Naive thymus-derived CD4-positive, alpha-beta T cell (primary cell): ENCODE results near the gene ELL2. TPM values are rescaled to one million over a fixed set of nuclear protein-coding genes. Genes with fewer than 3 reads are reported as not detected.

ENCODE experiments used
- ATAC-seq: fragments of 150-1000 bp; cut with Tn5 transposase; 2 replicates; pipeline ENCODE4 v1.10.0; 2021; ENCODE audit warnings: mild to moderate bottlenecking, moderate library complexity
- CTCF ChIA-PET: fragments of 350-600 bp; sonication (Branson Sonifier 250); formaldehyde crosslinking; loops from one replicate; lab custom pipeline; 2021; ENCODE audit warnings: antibody characterized with exemption; lab: Charles Lee
- POLR2A ChIA-PET: fragments of 350-600 bp; sonication (Branson Sonifier 250); formaldehyde crosslinking; loops from one replicate; lab custom pipeline; 2021; ENCODE audit warnings: antibody characterized with exemption, inconsistent platforms; lab: Charles Lee
- DNase-seq, 9 donors: peaks; one replicate each; pipeline versions ENCODE4 v3.0.0 to v3.0.0-alpha.2; 2020 to 2022; ENCODE audit warnings: mixed read lengths in 1 of 9
- H3K27ac ChIP-seq: one replicate; pipeline ENCODE4 v1.7.0; 2013; ENCODE audit warnings: mild to moderate bottlenecking, low read depth, low read length, moderate library complexity
- H3K27me3 ChIP-seq, 2 donors: one replicate each; pipeline ENCODE4 v1.7.0; 2013; ENCODE audit warnings: low read length in 2 of 2, mild to moderate bottlenecking in 2 of 2, moderate library complexity in 2 of 2; ENCODE audit not compliant: control insufficient read depth in 2 of 2, insufficient read depth in 2 of 2
- H3K36me3 ChIP-seq, 3 experiments: 1 replicate in 2 of 3; 2 replicates in 1 of 3; pipeline ENCODE4 v1.7.0; 2013; ENCODE audit warnings: low read length in 3 of 3, mild to moderate bottlenecking in 3 of 3, moderate library complexity in 1 of 3; ENCODE audit not compliant: insufficient read depth in 3 of 3, control insufficient read depth in 2 of 3
- H3K4me1 ChIP-seq, 2 donors: one replicate each; pipeline ENCODE4 v1.7.0; 2013; ENCODE audit warnings: low read length in 2 of 2, mild to moderate bottlenecking in 2 of 2, moderate library complexity in 1 of 2; ENCODE audit not compliant: control insufficient read depth in 2 of 2, insufficient read depth in 2 of 2
- H3K4me3 ChIP-seq: 2 replicates; pipeline ENCODE4 v1.7.0; 2013; ENCODE audit warnings: mild to moderate bottlenecking, low read length
- H3K9me3 ChIP-seq, 3 experiments: 1 replicate in 2 of 3; 2 replicates in 1 of 3; pipeline ENCODE4 v1.7.0; 2013; ENCODE audit warnings: low read length in 3 of 3; ENCODE audit not compliant: control insufficient read depth in 2 of 3
- H3K27ac Mint-ChIP-seq, 9 donors: one replicate each; pipeline ENCODE4 v1.8.0; 2020 to 2022; ENCODE audit warnings: mixed read lengths in 9 of 9, mild to moderate bottlenecking in 8 of 9, moderate library complexity in 5 of 9, inconsistent platforms in 2 of 9
- H3K27me3 Mint-ChIP-seq, 5 donors: one replicate each; pipeline ENCODE4 v1.8.0; 2021 to 2022; ENCODE audit warnings: mixed read lengths in 5 of 5, mild to moderate bottlenecking in 1 of 5
- H3K36me3 Mint-ChIP-seq, 5 donors: one replicate each; pipeline ENCODE4 v1.8.0; 2020 to 2022; ENCODE audit warnings: mixed read lengths in 5 of 5, mild to moderate bottlenecking in 3 of 5, inconsistent platforms in 1 of 5
- H3K4me1 Mint-ChIP-seq, 7 donors: one replicate each; pipeline ENCODE4 v1.8.0; 2020 to 2022; ENCODE audit warnings: mixed read lengths in 7 of 7, mild to moderate bottlenecking in 3 of 7, inconsistent platforms in 1 of 7
- H3K4me3 Mint-ChIP-seq, 10 donors: one replicate each; pipeline ENCODE4 v1.8.0; 2020 to 2022; ENCODE audit warnings: mild to moderate bottlenecking in 10 of 10, mixed read lengths in 10 of 10, moderate library complexity in 6 of 10, inconsistent platforms in 2 of 10
- H3K9me3 Mint-ChIP-seq, 11 donors: one replicate each; pipeline ENCODE4 v1.8.0; 2020 to 2022; ENCODE audit warnings: mixed read lengths in 11 of 11, mild to moderate bottlenecking in 4 of 11, inconsistent platforms in 1 of 11, moderate library complexity in 1 of 11
- intact Hi-C, 2 donors: fragments of 100-400 bp; cut with micrococcal nuclease; formaldehyde crosslinking; loops; one replicate each; pipeline ENCODE4 v1.15.1; 2023
- polyA plus RNA-seq, 2 donors: library from polyadenylated mRNA; unstranded; fragments of 300-500 nt; fragmentation: Illumina TruSeq; gene quantifications; one replicate each; pipeline ENCODE4 v1.2.3, GENCODE V29; 2021
- total RNA-seq, 6 experiments: library from RNA in 5 of 6; stranded (reverse) in 5 of 6; gene quantifications; 1 replicate in 5 of 6; 2 replicates in 1 of 6; pipeline ENCODE4 v1.2.3 and lab custom pipeline; 2021 to 2026

The ELL2 gene
- total and polyA plus RNA-seq, 7 experiments from 2014 or later: 1.9 to 65.8 (median 14.0) TPM

DNA sequence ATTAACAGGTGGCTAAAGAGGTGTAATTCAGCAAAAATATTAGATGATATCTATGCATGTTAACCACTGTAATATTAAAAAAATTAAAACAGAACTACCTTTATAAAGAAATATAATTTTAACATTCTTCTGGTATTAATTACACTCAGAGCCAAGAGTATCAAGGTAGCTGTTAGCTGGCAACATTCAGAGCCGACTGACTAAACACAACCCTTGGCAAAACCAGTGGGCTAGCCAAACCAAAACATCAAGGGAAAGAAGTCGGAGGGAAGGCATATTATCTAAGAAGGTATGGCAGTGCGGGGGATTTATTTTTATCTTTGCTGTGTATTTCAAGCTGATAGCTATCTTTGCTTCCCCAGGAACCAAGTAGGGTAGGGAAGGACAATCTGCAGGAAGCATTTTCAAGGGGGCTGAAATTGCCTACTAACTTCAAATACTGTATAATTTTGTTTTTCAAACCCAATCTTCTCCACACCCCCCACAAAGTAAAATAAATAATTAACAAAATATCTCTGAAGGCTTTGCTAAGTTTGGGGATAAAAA is 24.0 kb downstream of the ELL2 start:
- DNase-seq (no peak), ATAC-seq (no peak)
- no peaks in the 10 kb centered on the region for H3K27me3 ChIP-seq
- H3K36me3 ChIP-seq: no peaks in the 10 kb centered on the region
- H3K27ac ChIP-seq: no peak overlapping the region
- Mint-ChIP-seq H3K4me1 (peaks cover 0 to 18% (median 0%) of the 10 kb centered on the region in 7 donors), H3K4me3 (no peak overlapping the region), H3K27me3 (no peaks in the 10 kb centered on the region), H3K36me3 (peaks cover 0 to 12% (median 0%) of the 10 kb centered on the region in 5 donors), H3K9me3 (no peaks in the 10 kb centered on the region), H3K27ac (no peak overlapping the region)
- ChIA-PET POLR2A (no interaction called here), CTCF (no interaction called here)
- H3K9me3 ChIP-seq: no peaks in the 10 kb centered on the region
- intact Hi-C loops: no loop called here
- H3K4me1 ChIP-seq: no peaks in the 10 kb centered on the region
- H3K4me3 ChIP-seq: no peak overlapping the region

DNA sequence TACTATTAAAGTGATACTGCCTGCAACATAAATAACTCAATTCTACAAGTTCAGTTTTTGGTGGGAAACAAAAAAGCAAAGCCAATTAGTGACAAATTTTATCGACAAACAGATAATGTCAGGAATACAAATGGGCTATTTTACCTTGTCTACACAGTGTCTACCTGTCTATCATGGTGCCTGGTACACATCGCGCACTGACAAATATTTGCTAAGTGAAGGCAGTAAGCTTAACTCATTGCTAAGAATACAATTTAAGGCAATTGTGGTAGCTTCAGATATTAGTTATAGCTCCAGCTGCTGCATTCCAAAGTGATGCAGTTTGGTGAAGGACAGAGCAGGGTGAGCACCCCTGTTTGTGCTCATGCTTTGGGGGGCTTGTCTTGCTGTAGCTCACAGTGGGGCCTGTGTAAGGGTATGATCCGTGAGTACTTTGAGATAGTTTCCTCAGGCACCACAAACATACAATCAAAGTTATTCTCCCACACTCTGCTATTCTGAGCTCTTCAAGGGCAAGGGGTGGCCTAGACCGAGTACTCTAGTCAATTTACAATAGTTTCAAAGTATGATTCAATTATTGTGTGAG is 24.7 kb downstream of the ELL2 start:
- no peaks in the 10 kb centered on the region for H3K27me3 Mint-ChIP-seq
- no peak overlapping the region for H3K27ac Mint-ChIP-seq
- H3K27me3 ChIP-seq: no peaks in the 10 kb centered on the region
- no peaks in the 10 kb centered on the region for H3K9me3 ChIP-seq
- intact Hi-C loops: no loop called here
- H3K36me3 ChIP-seq: no peaks in the 10 kb centered on the region
- POLR2A ChIA-PET: no interaction called here
- H3K9me3 Mint-ChIP-seq: no peaks in the 10 kb centered on the region
- no peak overlapping the region for H3K27ac ChIP-seq
- ATAC-seq (no peak), DNase-seq (no peak)
- H3K4me1 ChIP-seq: no peaks in the 10 kb centered on the region
- CTCF ChIA-PET: no interaction called here
- H3K36me3 Mint-ChIP-seq: peaks cover 0 to 12% (median 0%) of the 10 kb centered on the region in 5 donors
- peaks cover 0 to 18% (median 0%) of the 10 kb centered on the region in 7 donors for H3K4me1 Mint-ChIP-seq
- H3K4me3 Mint-ChIP-seq: no peak overlapping the region
- H3K4me3 ChIP-seq: no peak overlapping the region

DNA sequence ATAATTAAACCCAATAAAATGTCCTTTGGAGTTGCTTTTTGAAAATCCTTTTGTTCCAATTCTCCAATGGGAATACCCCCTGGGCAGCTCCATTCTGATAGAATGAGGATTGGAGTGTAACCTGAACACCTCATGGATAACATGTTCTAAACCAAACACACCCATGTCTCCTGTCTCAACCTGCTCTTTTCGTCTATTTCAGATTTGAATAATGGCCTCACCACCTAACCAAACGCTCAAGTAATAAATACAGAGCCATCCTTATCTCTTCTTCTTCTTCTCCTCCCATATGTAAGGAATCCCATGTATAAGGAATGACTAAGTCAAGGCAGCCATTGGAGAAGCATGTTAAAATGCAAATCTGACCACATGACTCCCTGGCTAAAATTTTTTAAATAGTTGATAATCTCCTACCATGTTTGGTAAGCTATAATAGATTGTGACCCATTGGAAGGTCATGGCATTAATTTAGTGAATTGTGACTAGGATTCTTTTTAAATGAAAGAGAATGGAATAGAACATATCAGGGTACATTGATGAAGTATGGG is 26.0 kb downstream of the ELL2 start:
- Histone ChIP-seq H3K9me3 (no peaks in the 10 kb centered on the region), H3K36me3 (no peaks in the 10 kb centered on the region), H3K27ac (no peak overlapping the region), H3K27me3 (no peaks in the 10 kb centered on the region), H3K4me1 (no peaks in the 10 kb centered on the region), H3K4me3 (no peak overlapping the region)
- ATAC-seq: no peak
- ChIA-PET POLR2A (no interaction called here), CTCF (no interaction called here)
- no peaks in the 10 kb centered on the region for H3K27me3 Mint-ChIP-seq
- H3K4me1 Mint-ChIP-seq: peaks cover 0 to 16% (median 0%) of the 10 kb centered on the region in 7 donors
- H3K36me3 Mint-ChIP-seq: peaks cover 0 to 17% (median 6%) of the 10 kb centered on the region in 5 donors
- H3K27ac Mint-ChIP-seq: no peak overlapping the region
- H3K9me3 Mint-ChIP-seq: no peaks in the 10 kb centered on the region
- H3K4me3 Mint-ChIP-seq: no peak overlapping the region
- intact Hi-C loops: no loop called here
- no peak for DNase-seq

DNA sequence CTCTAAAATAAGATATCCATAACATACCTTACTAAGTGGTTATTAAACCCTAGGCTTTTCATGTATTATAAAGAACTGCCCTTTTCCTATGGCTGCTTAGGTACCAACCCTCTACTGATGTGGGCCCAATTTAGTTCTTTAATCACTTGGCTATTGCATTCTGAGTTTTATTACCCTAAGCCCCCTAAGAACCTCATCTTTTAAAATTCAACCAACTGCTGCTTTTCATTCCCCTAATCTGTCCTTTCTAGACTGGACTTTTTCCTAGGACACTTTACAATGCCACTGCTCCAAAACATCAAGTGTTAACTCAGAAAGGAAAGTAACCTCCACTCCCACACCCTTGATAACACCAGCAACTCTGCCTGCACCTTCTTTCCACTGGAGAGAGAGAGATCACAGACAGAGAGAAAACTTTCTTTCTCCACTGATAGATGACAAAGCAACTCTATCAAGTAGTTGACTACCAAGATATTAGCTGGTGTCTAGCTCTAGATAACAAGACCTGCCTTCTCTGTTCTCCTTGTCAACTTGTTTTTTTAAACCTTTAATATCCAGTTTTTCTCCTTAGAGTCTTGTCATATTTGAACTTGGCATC is 27.3 kb downstream of the ELL2 start:
- ATAC-seq (no peak), DNase-seq (no peak)
- no peaks in the 10 kb centered on the region for H3K4me1 ChIP-seq
- Mint-ChIP-seq H3K27me3 (no peaks in the 10 kb centered on the region), H3K9me3 (no peaks in the 10 kb centered on the region), H3K27ac (no peak overlapping the region), H3K4me3 (no peak overlapping the region), H3K4me1 (peaks cover 0 to 20% (median 0%) of the 10 kb centered on the region in 7 donors), H3K36me3 (peaks cover 0 to 17% (median 6%) of the 10 kb centered on the region in 5 donors)
- intact Hi-C loops: no loop called here
- ChIA-PET POLR2A (no interaction called here), CTCF (no interaction called here)
- H3K9me3 ChIP-seq: no peaks in the 10 kb centered on the region
- H3K4me3 ChIP-seq: no peak overlapping the region
- no peaks in the 10 kb centered on the region for H3K27me3 ChIP-seq
- no peak overlapping the region for H3K27ac ChIP-seq
- no peaks in the 10 kb centered on the region for H3K36me3 ChIP-seq

DNA sequence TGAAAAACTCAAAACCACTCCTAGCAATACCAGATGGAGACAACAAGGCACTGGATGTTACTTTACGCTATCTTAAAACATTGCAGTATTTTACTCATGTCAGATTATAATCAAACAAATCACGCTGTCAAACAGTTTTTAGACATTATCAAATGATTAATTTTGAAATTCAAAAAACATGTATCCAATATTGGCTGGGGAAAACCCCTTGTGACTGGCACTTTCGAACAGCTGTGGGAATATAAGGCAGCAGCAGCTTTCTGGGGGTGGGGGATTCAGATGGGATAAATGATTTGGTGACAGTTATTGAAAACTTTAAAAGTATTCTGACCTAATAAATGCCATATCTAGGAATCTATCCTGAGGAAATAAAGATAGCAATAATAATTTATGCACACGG is 28.7 kb downstream of the ELL2 start:
- ATAC-seq (no peak), DNase-seq (no peak)
- CTCF ChIA-PET: no interaction called here
- Mint-ChIP-seq H3K27ac (no peak overlapping the region), H3K9me3 (no peaks in the 10 kb centered on the region), H3K27me3 (no peaks in the 10 kb centered on the region), H3K4me1 (peaks cover 0 to 33% (median 0%) of the 10 kb centered on the region in 7 donors), H3K4me3 (no peak overlapping the region), H3K36me3 (peaks cover 0 to 17% (median 6%) of the 10 kb centered on the region in 5 donors)
- no peaks in the 10 kb centered on the region for H3K9me3 ChIP-seq
- H3K27ac ChIP-seq: no peak overlapping the region
- intact Hi-C loops: no loop called here
- H3K4me1 ChIP-seq: no peaks in the 10 kb centered on the region
- no peaks in the 10 kb centered on the region for H3K36me3 ChIP-seq
- POLR2A ChIA-PET: no interaction called here
- H3K27me3 ChIP-seq: no peaks in the 10 kb centered on the region
- H3K4me3 ChIP-seq: no peak overlapping the region

DNA sequence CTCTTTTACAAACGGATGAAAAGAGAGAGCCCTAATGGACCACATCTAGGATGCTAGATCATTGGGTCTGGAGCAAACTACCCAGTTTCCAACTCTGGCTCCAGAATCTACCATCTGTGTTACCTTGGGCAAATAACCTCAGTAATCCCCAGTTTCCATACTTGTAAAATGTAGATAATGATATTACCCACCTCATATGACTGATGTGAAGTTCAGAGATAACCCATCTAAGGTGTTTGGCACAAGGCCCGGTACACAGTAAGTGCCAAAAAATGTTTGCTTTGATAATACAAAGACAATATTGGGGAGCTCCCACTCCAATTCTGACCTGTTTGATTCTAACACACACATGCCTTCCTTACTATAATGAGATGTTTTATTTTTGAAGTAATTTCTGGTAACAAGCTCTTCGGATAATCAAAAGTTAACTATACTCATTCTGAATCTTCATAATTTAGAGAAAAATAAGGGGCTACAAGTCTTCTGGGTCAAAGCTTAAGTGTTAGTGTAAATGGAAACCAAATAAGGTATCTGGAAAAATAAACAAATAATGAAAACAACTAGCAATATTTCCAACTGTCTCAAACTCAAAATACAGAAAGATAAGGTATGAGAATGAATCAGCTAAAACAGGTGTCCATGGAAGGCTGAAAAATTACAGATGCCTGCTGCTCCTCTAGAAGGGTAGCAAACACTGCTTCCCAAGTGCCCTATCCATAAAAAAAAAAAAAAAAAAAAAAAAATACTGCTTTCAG is 30.4 kb downstream of the ELL2 start:
- no peaks in the 10 kb centered on the region for H3K9me3 ChIP-seq
- Mint-ChIP-seq H3K27me3 (no peaks in the 10 kb centered on the region), H3K9me3 (no peaks in the 10 kb centered on the region), H3K27ac (peak overlapping the region in 1 of 9 donors; percentile 21), H3K36me3 (peaks cover 0 to 15% (median 6%) of the 10 kb centered on the region in 5 donors), H3K4me1 (peaks cover 0 to 39% (median 0%) of the 10 kb centered on the region in 7 donors), H3K4me3 (no peak overlapping the region)
- ChIA-PET CTCF (no interaction called here), POLR2A (no interaction called here)
- H3K27me3 ChIP-seq: no peaks in the 10 kb centered on the region
- H3K4me1 ChIP-seq: no peaks in the 10 kb centered on the region
- intact Hi-C loops: no loop called here
- H3K4me3 ChIP-seq: no peak overlapping the region
- no peak overlapping the region for H3K27ac ChIP-seq
- DNase-seq (no peak), ATAC-seq (no peak)
- H3K36me3 ChIP-seq: no peaks in the 10 kb centered on the region
